Measurements from ENCODE around the gene C11orf86. TPM values are rescaled to one million over a fixed set of nuclear protein-coding genes. Genes with fewer than 3 reads are reported as not detected.

The C11orf86 gene
- total RNA-seq, 6 experiments from 2014 or later: not detected

GRCh38 chr11:66934950-66935779, 39.9 kb upstream of the C11orf86 start:
- intact Hi-C loops (cut with DNase I): no loop called here
- WGBS (ENCODE audit: insufficient coverage, low coverage, low lambda C conversion rate, missing lambda C conversion rate): 31% methylated on average over 8 of the region's 9 CpGs
- H3K36me3 ChIP-seq: peaks cover 0 to under 1% (median 0%) of the 10 kb centered on the region in 4 donors
- peak; percentile 39 to 65 (median 61) for ATAC-seq
- DNase-seq: no peak
- H3K9me3 ChIP-seq: no peaks in the 10 kb centered on the region
- peak overlapping the region in 2 of 3 donors; percentile 15 to 47 for H3K27ac ChIP-seq
- peaks cover 0 to 46% (median 12%) of the 10 kb centered on the region in 4 donors for H3K4me1 ChIP-seq
- no peaks in the 10 kb centered on the region for H3K27me3 ChIP-seq
- no peak overlapping the region for H3K4me3 ChIP-seq
- TF ChIP-seq POLR2A (IDR thresholded peaks at IDR 0.05) (no peak), CTCF (IDR thresholded peaks at IDR 0.05) (no peak)

GRCh38 chr11:66936311-66936711, 38.8 kb upstream of the C11orf86 start:
- Histone ChIP-seq H3K27ac (peak overlapping the region in 1 of 3 donors; percentile 20), H3K4me3 (no peak overlapping the region), H3K27me3 (no peaks in the 10 kb centered on the region), H3K4me1 (peaks cover 0 to 39% (median 9%) of the 10 kb centered on the region in 4 donors), H3K9me3 (no peaks in the 10 kb centered on the region), H3K36me3 (peaks cover 0 to 7% (median 0%) of the 10 kb centered on the region in 4 donors)
- 15% methylated on average over 2 of the region's 2 CpGs for WGBS (ENCODE audit: insufficient coverage, low coverage, low lambda C conversion rate, missing lambda C conversion rate)
- intact Hi-C loops (cut with DNase I): no loop called here
- TF ChIP-seq CTCF (IDR thresholded peaks at IDR 0.05) (no peak), POLR2A (IDR thresholded peaks at IDR 0.05) (no peak)
- DNase-seq (no peak), ATAC-seq (peak; percentile 47 to 69 (median 60))

GRCh38 chr11:66937193-66937733, 37.8 kb upstream of the C11orf86 start:
- Histone ChIP-seq H3K4me1 (peaks cover 0 to 30% (median 7%) of the 10 kb centered on the region in 4 donors), H3K27ac (no peak overlapping the region), H3K36me3 (peaks cover 0 to 7% (median 0%) of the 10 kb centered on the region in 4 donors), H3K27me3 (no peaks in the 10 kb centered on the region), H3K9me3 (no peaks in the 10 kb centered on the region), H3K4me3 (no peak overlapping the region)
- 90% methylated on average over 1 of the region's 1 CpG for WGBS (ENCODE audit: insufficient coverage, low coverage, low lambda C conversion rate, missing lambda C conversion rate)
- no peak for TF ChIP-seq CTCF (IDR thresholded peaks at IDR 0.05)
- TF ChIP-seq POLR2A (IDR thresholded peaks at IDR 0.05): no peak
- ATAC-seq: no peak
- intact Hi-C loops (cut with DNase I): no loop called here
- DNase-seq: no peak

GRCh38 chr11:66938582-66939135, 36.4 kb upstream of the C11orf86 start:
- no peak overlapping the region for H3K27ac ChIP-seq
- DNase-seq (no peak), ATAC-seq (no peak)
- peaks cover 0 to 12% (median 0%) of the 10 kb centered on the region in 4 donors for H3K36me3 ChIP-seq
- peaks cover 0 to 22% (median 4%) of the 10 kb centered on the region in 4 donors for H3K4me1 ChIP-seq
- intact Hi-C loops (cut with DNase I): no loop called here
- H3K9me3 ChIP-seq: no peaks in the 10 kb centered on the region
- no peaks in the 10 kb centered on the region for H3K27me3 ChIP-seq
- TF ChIP-seq CTCF (IDR thresholded peaks at IDR 0.05) (no peak), POLR2A (IDR thresholded peaks at IDR 0.05) (no peak)
- 89% methylated on average over 5 of the region's 5 CpGs for WGBS (ENCODE audit: insufficient coverage, low coverage, low lambda C conversion rate, missing lambda C conversion rate)
- H3K4me3 ChIP-seq: no peak overlapping the region

Measured in right lobe of liver (tissue), 6 donors.